GM23338 (cell line): ENCODE measurements around the gene HMCES.

Experiments used
- CTCF ChIP-seq, 2 experiments: fragments of 200-600 bp in 1 of 2; sonication (generic) in 1 of 2; conservative IDR thresholded peaks; 2 replicates each; pipeline versions ENCODE4 v1.5.1 to v1.6.1; 2016 to 2017; ENCODE audit warnings: antibody characterized with exemption in 2 of 2, low read depth in 2 of 2, mild to moderate bottlenecking in 2 of 2, moderate library complexity in 1 of 2
- EZH2 ChIP-seq: fragments of 200-600 bp; sonication (generic); IDR thresholded peaks from one replicate; pipeline ENCODE4 v1.8.0; 2017; ENCODE audit warnings: antibody characterized with exemption, mild to moderate bottlenecking, low read depth; ENCODE audit not compliant: unreplicated experiment
- EZH2phosphoT487 ChIP-seq: fragments of 200-600 bp; sonication (generic); IDR thresholded peaks from one replicate; pipeline ENCODE4 v1.8.1; 2018; ENCODE audit warnings: antibody characterized with exemption; ENCODE audit not compliant: unreplicated experiment
- POLR2AphosphoS5 ChIP-seq: IDR thresholded peaks from 2 replicates; pipeline ENCODE4 v1.6.1; 2016; ENCODE audit warnings: antibody characterized with exemption, low read depth
- REST ChIP-seq: IDR thresholded peaks from one replicate; pipeline ENCODE4 v1.6.1; 2018; ENCODE audit warnings: antibody characterized with exemption; ENCODE audit not compliant: unreplicated experiment
- ZNF114 ChIP-seq: fragments of 250-450 bp; sonication (Bioruptor Pico); IDR thresholded peaks from 2 replicates; pipeline ENCODE4 v1.5.0; 2020; ENCODE audit warnings: mild to moderate bottlenecking, moderate library complexity

GRCh38 chr3:129321887-129322286, 43.2 kb downstream of the HMCES start:
- TF ChIP-seq EZH2 (no peak), CTCF (conservative IDR thresholded peaks at IDR 0.05; ENCODE audit: low read depth in 2 of 2) (no peak), EZH2phosphoT487 (no peak), ZNF114 (CRISPR knock-in tag) (no peak), REST (no peak), POLR2AphosphoS5 (no peak)
